H9 (cell line): Measurements from ENCODE around the gene RXFP1. TPM values are rescaled to one million over a fixed set of nuclear protein-coding genes. Genes with fewer than 3 reads are reported as not detected.

ENCODE experiments used
- DNase-seq: peaks from one replicate; pipeline ENCODE4 v3.0.0-alpha.2; 2017
- H2AFZ ChIP-seq: one replicate; pipeline ENCODE4 v1.6.1; 2013; ENCODE audit warnings: mild to moderate bottlenecking, low read length, control low read depth, moderate library complexity
- H2AK5ac ChIP-seq: 2 replicates; pipeline ENCODE4 v1.6.1; 2013; ENCODE audit warnings: low read length, control low read depth, mixed read lengths; ENCODE audit not compliant: insufficient read length
- H2BK120ac ChIP-seq: one replicate; pipeline ENCODE4 v1.6.1; 2013; ENCODE audit warnings: low read depth, mild to moderate bottlenecking, low read length, control low read depth, inconsistent platforms; ENCODE audit not compliant: poor library complexity, severe bottlenecking
- H2BK12ac ChIP-seq: 2 replicates; pipeline ENCODE4 v1.6.1; 2013; ENCODE audit warnings: low read length, control low read depth, mixed read lengths, low read depth; ENCODE audit not compliant: insufficient read length
- H2BK15ac ChIP-seq: 2 replicates; pipeline ENCODE4 v1.6.1; 2013; ENCODE audit warnings: low read depth, low read length, control low read depth
- H2BK20ac ChIP-seq: one replicate; pipeline ENCODE4 v1.6.1; 2013; ENCODE audit warnings: low read depth, mild to moderate bottlenecking, low read length, control low read depth, inconsistent platforms; ENCODE audit not compliant: poor library complexity, severe bottlenecking
- H2BK5ac ChIP-seq: 2 replicates; pipeline ENCODE4 v1.6.1; 2013; ENCODE audit warnings: low read length, control low read depth, mixed read lengths; ENCODE audit not compliant: insufficient read length
- H3K14ac ChIP-seq: 2 replicates; pipeline ENCODE4 v1.6.1; 2013; ENCODE audit warnings: low read length, control low read depth; ENCODE audit not compliant: insufficient read depth
- H3K18ac ChIP-seq: 2 replicates; pipeline ENCODE4 v1.6.1; 2013; ENCODE audit warnings: low read depth, mild to moderate bottlenecking, mixed read lengths, low read length, control low read depth; ENCODE audit not compliant: insufficient read length
- H3K23ac ChIP-seq: 2 replicates; pipeline ENCODE4 v1.6.1; 2013; ENCODE audit warnings: low read length, control low read depth, mixed read lengths, low read depth; ENCODE audit not compliant: insufficient read length
- H3K23me2 ChIP-seq: 2 replicates; pipeline ENCODE4 v1.6.1; 2013; ENCODE audit warnings: low read depth, mild to moderate bottlenecking, mixed read lengths, low read length, control low read depth; ENCODE audit not compliant: insufficient read length, poor library complexity, severe bottlenecking
- H3K27ac ChIP-seq: 2 replicates; pipeline ENCODE4 v1.5.1; 2013; ENCODE audit warnings: low read length, control low read depth, mixed read lengths, low read depth; ENCODE audit not compliant: insufficient read length
- H3K27me3 ChIP-seq: 2 replicates; pipeline ENCODE4 v1.6.1; 2013; ENCODE audit warnings: low read length, control low read depth, inconsistent platforms; ENCODE audit not compliant: insufficient read depth
- H3K4ac ChIP-seq: 2 replicates; pipeline ENCODE4 v1.6.1; 2013; ENCODE audit warnings: low read depth, mild to moderate bottlenecking, control low read depth, inconsistent platforms, low read length, moderate library complexity
- H3K4me1 ChIP-seq: 2 replicates; pipeline ENCODE4 v1.6.1; 2013; ENCODE audit warnings: low read length, control low read depth, inconsistent platforms; ENCODE audit not compliant: insufficient read depth
- H3K4me2 ChIP-seq: 2 replicates; pipeline ENCODE4 v1.6.1; 2013; ENCODE audit warnings: low read length, control low read depth, mixed read lengths; ENCODE audit not compliant: insufficient read length, insufficient read depth
- H3K56ac ChIP-seq: 2 replicates; pipeline ENCODE4 v1.6.1; 2013; ENCODE audit warnings: low read depth, mild to moderate bottlenecking, mixed read lengths, low read length, control low read depth; ENCODE audit not compliant: insufficient read length
- H3K79me1 ChIP-seq: 2 replicates; pipeline ENCODE4 v1.6.1; 2013; ENCODE audit warnings: low read depth, mild to moderate bottlenecking, moderate library complexity, low read length, control low read depth, inconsistent platforms; ENCODE audit not compliant: insufficient read depth, poor library complexity, severe bottlenecking
- H3K79me2 ChIP-seq: 2 replicates; pipeline ENCODE4 v1.6.1; 2013; ENCODE audit warnings: low read length, control low read depth, inconsistent platforms; ENCODE audit not compliant: insufficient read depth
- H3K9ac ChIP-seq: 2 replicates; pipeline ENCODE4 v1.6.1; 2013; ENCODE audit warnings: low read length, control low read depth, mixed read lengths; ENCODE audit not compliant: insufficient read length; ENCODE audit errors: extremely low read depth
- H3K9me3 ChIP-seq: one replicate; pipeline ENCODE4 v1.6.1; 2013; ENCODE audit warnings: low read depth, low read length, inconsistent platforms; ENCODE audit not compliant: control insufficient read depth
- H3T11ph ChIP-seq: one replicate; pipeline ENCODE4 v1.6.1; 2013; ENCODE audit warnings: mild to moderate bottlenecking, low read length, control low read depth, inconsistent platforms
- H4K20me1 ChIP-seq: one replicate; pipeline ENCODE4 v1.6.1; 2013; ENCODE audit not compliant: control insufficient read depth, insufficient read length, insufficient read depth
- H4K5ac ChIP-seq: 2 replicates; pipeline ENCODE4 v1.6.1; 2013; ENCODE audit warnings: low read depth, mild to moderate bottlenecking, mixed read lengths, low read length, control low read depth; ENCODE audit not compliant: insufficient read length
- H4K8ac ChIP-seq: replicated peaks from 2 replicates; pipeline ENCODE4 v1.6.1; 2013; ENCODE audit warnings: low read length, control low read depth, mixed read lengths, low read depth; ENCODE audit not compliant: insufficient read length
- H4K91ac ChIP-seq: 2 replicates; pipeline ENCODE4 v1.6.1; 2013; ENCODE audit warnings: low read depth, mild to moderate bottlenecking, moderate library complexity, mixed read lengths, low read length, control low read depth; ENCODE audit not compliant: insufficient read length
- H3K27ac Mint-ChIP-seq, 3 experiments: 2 replicates in 2 of 3; 3 replicates in 1 of 3; pipeline ENCODE4 v1.8.0; 2020 to 2021; ENCODE audit warnings: mixed read lengths in 3 of 3, mild to moderate bottlenecking in 1 of 3, moderate library complexity in 1 of 3
- H3K27me3 Mint-ChIP-seq: 2 replicates; pipeline ENCODE4 v1.8.0; 2021; ENCODE audit warnings: low read depth, mild to moderate bottlenecking, moderate library complexity, mixed read lengths
- H3K36me3 Mint-ChIP-seq, 3 experiments: 2 replicates in 2 of 3; 3 replicates in 1 of 3; pipeline ENCODE4 v1.8.0; 2020 to 2021; ENCODE audit warnings: low read depth in 3 of 3, mixed read lengths in 3 of 3; ENCODE audit not compliant: insufficient read depth in 1 of 3
- H3K4me1 Mint-ChIP-seq, 2 experiments: 2 replicates each; pipeline ENCODE4 v1.8.0; 2020; ENCODE audit warnings: mixed read lengths in 2 of 2
- H3K4me3 Mint-ChIP-seq, 2 experiments: 2 replicates in 1 of 2; 3 replicates in 1 of 2; pipeline ENCODE4 v1.8.0; 2020 to 2021; ENCODE audit warnings: mild to moderate bottlenecking in 2 of 2, mixed read lengths in 2 of 2, moderate library complexity in 1 of 2
- H3K9me3 Mint-ChIP-seq, 2 experiments: 2 replicates in 1 of 2; 3 replicates in 1 of 2; pipeline ENCODE4 v1.8.0; 2020; ENCODE audit warnings: mild to moderate bottlenecking in 2 of 2, mixed read lengths in 2 of 2, moderate library complexity in 1 of 2
- WGBS: extraction: QIAGEN DNeasy Blood & Tissue Kit; methylation state at CpG from one replicate; pipeline ENCODE4 v1.1.7; 2013; ENCODE audit warnings: missing lambda C conversion rate, low lambda C conversion rate, mixed read lengths; ENCODE audit not compliant: insufficient read length; ENCODE audit errors: extremely low coverage; 5-methylcytosine and 5-hydroxymethylcytosine counted together
- total RNA-seq: library from RNA; stranded (reverse); gene quantifications from 2 replicates; pipeline ENCODE4 v1.2.1, GENCODE V29; 2021
- TF ChIP-seq, protein P1 (sequence below): fragments of 200-600 bp; sonication (generic); conservative IDR thresholded peaks from 3 replicates; pipeline ENCODE4 v1.8.0; 2021; ENCODE audit warnings: antibody characterized with exemption, mild to moderate bottlenecking

RXFP1 gene
- total RNA-seq, 1 experiment from 2014 or later: 0.17 TPM

DNA sequence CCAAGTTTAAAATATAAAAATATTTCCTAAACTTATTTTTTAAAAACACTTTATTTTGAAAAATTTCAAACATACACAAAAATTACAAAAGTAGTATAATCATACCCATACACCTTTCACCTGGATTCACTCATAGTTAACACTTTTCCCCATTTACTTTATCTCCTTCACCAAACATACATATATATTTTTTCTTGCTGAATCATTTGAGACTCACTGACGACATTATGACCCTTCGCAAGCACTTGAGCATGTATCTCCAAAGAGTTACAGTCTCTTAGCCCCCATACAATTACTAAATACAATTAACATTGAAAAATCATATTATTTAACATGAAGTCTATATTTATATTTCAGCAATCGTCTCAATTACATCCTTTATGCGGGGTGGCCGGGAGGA lies 19.8 kb downstream of the RXFP1 start:
- no peak overlapping the region for H4K5ac ChIP-seq
- H3K18ac ChIP-seq: no peak overlapping the region
- H2AK5ac ChIP-seq: no peak overlapping the region
- H2AFZ ChIP-seq: no peak overlapping the region
- peaks cover 0 to 3% (median 0%) of the 10 kb centered on the region in 3 experiments; a peak in 2 of 7 replicates for H3K36me3 Mint-ChIP-seq
- no peaks in the 10 kb centered on the region for H3K23me2 ChIP-seq
- H3K4ac ChIP-seq: no peak overlapping the region
- H4K91ac ChIP-seq: no peak overlapping the region
- no peak overlapping the region for H3T11ph ChIP-seq
- no peaks in the 10 kb centered on the region for H3K27me3 ChIP-seq
- DNase-seq: no peak
- H2BK20ac ChIP-seq: no peak overlapping the region
- H3K23ac ChIP-seq: no peak overlapping the region
- H4K8ac ChIP-seq: no peak overlapping the region
- no peak overlapping the region for H3K56ac ChIP-seq
- H4K20me1 ChIP-seq: no peaks in the 10 kb centered on the region
- H3K27me3 Mint-ChIP-seq: no peaks in the 10 kb centered on the region; the same call in 1 of the 2 replicates
- no peak overlapping the region for H3K9ac ChIP-seq
- TF ChIP-seq, protein P1, sequence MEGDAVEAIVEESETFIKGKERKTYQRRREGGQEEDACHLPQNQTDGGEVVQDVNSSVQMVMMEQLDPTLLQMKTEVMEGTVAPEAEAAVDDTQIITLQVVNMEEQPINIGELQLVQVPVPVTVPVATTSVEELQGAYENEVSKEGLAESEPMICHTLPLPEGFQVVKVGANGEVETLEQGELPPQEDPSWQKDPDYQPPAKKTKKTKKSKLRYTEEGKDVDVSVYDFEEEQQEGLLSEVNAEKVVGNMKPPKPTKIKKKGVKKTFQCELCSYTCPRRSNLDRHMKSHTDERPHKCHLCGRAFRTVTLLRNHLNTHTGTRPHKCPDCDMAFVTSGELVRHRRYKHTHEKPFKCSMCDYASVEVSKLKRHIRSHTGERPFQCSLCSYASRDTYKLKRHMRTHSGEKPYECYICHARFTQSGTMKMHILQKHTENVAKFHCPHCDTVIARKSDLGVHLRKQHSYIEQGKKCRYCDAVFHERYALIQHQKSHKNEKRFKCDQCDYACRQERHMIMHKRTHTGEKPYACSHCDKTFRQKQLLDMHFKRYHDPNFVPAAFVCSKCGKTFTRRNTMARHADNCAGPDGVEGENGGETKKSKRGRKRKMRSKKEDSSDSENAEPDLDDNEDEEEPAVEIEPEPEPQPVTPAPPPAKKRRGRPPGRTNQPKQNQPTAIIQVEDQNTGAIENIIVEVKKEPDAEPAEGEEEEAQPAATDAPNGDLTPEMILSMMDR: no peak
- no peaks in the 10 kb centered on the region for H3K4me1 ChIP-seq
- WGBS: no CpG with 5 or more reads among the region's 5 CpGs
- no peak overlapping the region for H3K4me2 ChIP-seq
- H3K4me1 Mint-ChIP-seq: peaks cover 7% of the 10 kb centered on the region in 2 experiments; a peak in 3 of 4 replicates
- H3K27ac Mint-ChIP-seq: no peak overlapping the region
- H3K14ac ChIP-seq: no peak overlapping the region
- no peaks in the 10 kb centered on the region for H3K79me1 ChIP-seq
- no peaks in the 10 kb centered on the region for H3K9me3 ChIP-seq
- no peak overlapping the region for H3K27ac ChIP-seq
- no peak overlapping the region for H2BK12ac ChIP-seq
- H2BK15ac ChIP-seq: no peak overlapping the region
- peaks cover 0 to 10% of the 10 kb centered on the region in 2 experiments; a peak in 3 of 5 replicates for H3K9me3 Mint-ChIP-seq
- no peaks in the 10 kb centered on the region for H3K79me2 ChIP-seq
- no peak overlapping the region for H2BK120ac ChIP-seq
- H3K4me3 Mint-ChIP-seq: no peak overlapping the region
- H2BK5ac ChIP-seq: no peak overlapping the region
